PC-9 (cell line): ENCODE results near the gene NPTX1. TPM values are rescaled to one million over a fixed set of nuclear protein-coding genes. Genes with fewer than 3 reads are reported as not detected.

Experiments used
- BruUV-seq: library from RNA; stranded (reverse); fragments of 400-500 nt; replicated peaks from 2 replicates; lab custom pipeline; 2021; lab: Mats Ljungman, UMichigan
- CTCF ChIA-PET: fragments of 300-600 bp; sonication (Branson Sonifier 250); formaldehyde crosslinking; loops from one replicate; lab custom pipeline; 2022; ENCODE audit warnings: antibody characterized with exemption; lab: Charles Lee
- POLR2A ChIA-PET: fragments of 300-600 bp; sonication (Branson Sonifier 250); formaldehyde crosslinking; loops from one replicate; lab custom pipeline; 2022; ENCODE audit warnings: antibody characterized with exemption; ENCODE audit not compliant: unreplicated experiment; lab: Charles Lee
- DNase-seq, 2 experiments: peaks; one replicate each; pipeline versions ENCODE4 v3.0.0 to v3.0.0-alpha.2; 2015 to 2022; ENCODE audit warnings: mixed read lengths in 1 of 2
- H2AFZ ChIP-seq: fragments of 200-600 bp; sonication (generic); 2 replicates; pipeline ENCODE4 v1.8.1; 2017; ENCODE audit warnings: antibody characterized with exemption
- H3F3A ChIP-seq: fragments of 200-600 bp; sonication (generic); 2 replicates; pipeline ENCODE4 v1.8.1; 2017; ENCODE audit warnings: antibody characterized with exemption, mild to moderate bottlenecking, low read depth; ENCODE audit not compliant: insufficient read depth
- H3K27ac ChIP-seq: fragments of 200-600 bp; sonication (generic); 2 replicates; pipeline ENCODE4 v1.6.1; 2016; ENCODE audit warnings: mixed run types
- H3K27me3 ChIP-seq: fragments of 200-600 bp; sonication (generic); 2 replicates; pipeline ENCODE4 v1.6.1; 2016; ENCODE audit warnings: low read depth, mixed run types; ENCODE audit not compliant: insufficient read depth
- H3K36me3 ChIP-seq: fragments of 200-600 bp; sonication (generic); 2 replicates; pipeline ENCODE4 v1.6.1; 2016; ENCODE audit warnings: low read depth, mixed run types
- H3K4me1 ChIP-seq: fragments of 200-600 bp; sonication (generic); replicated peaks from 2 replicates; pipeline ENCODE4 v1.6.1; 2016; ENCODE audit warnings: mixed run types; ENCODE audit not compliant: insufficient read depth
- H3K4me2 ChIP-seq: fragments of 200-600 bp; sonication (generic); 2 replicates; pipeline ENCODE4 v1.6.1; 2017; ENCODE audit warnings: mixed run types
- H3K4me3 ChIP-seq: fragments of 200-600 bp; sonication (generic); 2 replicates; pipeline ENCODE4 v1.6.1; 2016; ENCODE audit warnings: mixed run types
- H3K79me2 ChIP-seq: fragments of 200-600 bp; sonication (generic); 2 replicates; pipeline ENCODE4 v1.6.1; 2017; ENCODE audit warnings: low read depth, mixed run types
- H3K9me2 ChIP-seq: fragments of 200-600 bp; sonication (generic); 2 replicates; pipeline ENCODE4 v1.8.1; 2017; ENCODE audit warnings: mild to moderate bottlenecking; ENCODE audit not compliant: insufficient read depth
- H3K9me3 ChIP-seq: fragments of 200-600 bp; sonication (generic); 2 replicates; pipeline ENCODE4 v1.8.1; 2016; ENCODE audit warnings: low read depth; ENCODE audit not compliant: insufficient read depth
- H4K20me1 ChIP-seq: fragments of 200-600 bp; sonication (generic); 2 replicates; pipeline ENCODE4 v1.8.1; 2017; ENCODE audit not compliant: insufficient read depth
- CTCF ChIP-seq: fragments of 200-600 bp; sonication (generic); conservative IDR thresholded peaks from 2 replicates; pipeline ENCODE4 v1.6.1; 2017; ENCODE audit warnings: mixed run types, antibody characterized with exemption, mild to moderate bottlenecking, moderate library complexity
- EZH2 ChIP-seq: fragments of 200-600 bp; sonication (generic); IDR thresholded peaks from 2 replicates; pipeline ENCODE4 v1.8.0; 2017; ENCODE audit warnings: antibody characterized with exemption, low read depth
- intact Hi-C: fragments of 100-400 bp; cut with micrococcal nuclease; formaldehyde crosslinking; loops from one replicate; pipeline ENCODE4 v1.10.0; 2022; ENCODE audit not compliant: unreplicated experiment
- total RNA-seq: library from RNA; stranded (reverse); gene quantifications from 2 replicates; pipeline ENCODE4 v1.2.3, GENCODE V29; 2021

NPTX1 gene
- total RNA-seq, 1 experiment from 2014 or later = 6.9 TPM

DNA sequence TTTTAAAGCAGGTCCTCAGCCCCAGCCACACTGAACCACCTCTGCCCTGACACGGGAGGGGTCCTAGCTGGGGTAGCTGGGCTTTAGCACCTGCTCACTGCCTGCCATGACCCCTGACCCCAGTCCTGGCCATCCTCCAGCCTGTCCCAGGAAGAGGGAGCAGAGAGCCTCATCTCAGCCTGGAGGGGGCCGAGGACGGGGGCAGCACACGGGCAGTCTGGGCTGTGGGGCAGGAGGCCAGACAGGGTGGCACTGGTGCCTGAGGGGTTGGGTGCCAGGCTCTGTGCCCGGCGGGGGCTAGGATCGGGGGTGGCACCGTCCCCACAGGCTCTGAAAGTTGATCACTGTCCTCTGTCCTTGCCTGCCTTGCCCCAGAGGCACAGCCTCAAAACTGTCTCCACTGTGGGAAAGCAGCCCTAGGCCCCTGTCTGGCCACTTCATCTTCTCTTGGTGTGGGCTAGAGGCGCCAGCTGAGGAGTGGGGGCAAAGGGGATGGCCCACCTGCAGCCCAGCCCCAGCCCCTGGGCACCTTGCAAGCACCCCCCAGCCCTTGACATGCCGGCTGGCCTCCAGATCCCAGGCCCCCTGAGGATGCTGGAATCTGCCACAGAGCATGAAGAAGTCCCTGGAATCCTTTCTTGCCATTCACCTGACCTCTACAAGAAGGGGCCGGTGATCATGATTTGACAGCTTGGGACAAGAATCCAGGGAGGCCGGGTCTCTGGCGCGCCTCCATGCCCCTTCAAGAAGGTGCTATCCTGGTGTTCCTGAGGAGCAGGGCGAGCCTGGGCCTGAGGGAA lies 45.8 kb downstream of the NPTX1 start:
- TF ChIP-seq EZH2 (no peak), CTCF (no peak)
- no peaks in the 10 kb centered on the region for H3F3A ChIP-seq
- H3K4me3 ChIP-seq = no peak overlapping the region
- H3K36me3 ChIP-seq = no peaks in the 10 kb centered on the region
- H3K27me3 ChIP-seq = no peaks in the 10 kb centered on the region
- no peak overlapping the region for H2AFZ ChIP-seq
- no TSS peak for BruUV-seq
- POLR2A ChIA-PET = no interaction called here
- no peaks in the 10 kb centered on the region for H3K9me2 ChIP-seq
- H4K20me1 ChIP-seq = no peaks in the 10 kb centered on the region
- no peak overlapping the region for H3K4me2 ChIP-seq
- H3K27ac ChIP-seq = no peak overlapping the region
- H3K79me2 ChIP-seq = no peaks in the 10 kb centered on the region
- intact Hi-C loops = no loop called here
- DNase-seq = no peak
- no peaks in the 10 kb centered on the region for H3K9me3 ChIP-seq
- H3K4me1 ChIP-seq = no peaks in the 10 kb centered on the region
- CTCF ChIA-PET = interaction anchor here (0.6 kb wide), 1 partner anchor 43 kb away, joined by 3 read pairs; no protein-coding TSS in a partner anchor

GRCh38 chr17:80429356-80430275 lies 46.8 kb downstream of the NPTX1 start:
- no peaks in the 10 kb centered on the region for H3K79me2 ChIP-seq
- intact Hi-C loops = loop anchor here (5.0 kb wide), 1 partner anchor 553 kb away; no protein-coding TSS in a partner anchor
- no peaks in the 10 kb centered on the region for H3K4me1 ChIP-seq
- no peak for TF ChIP-seq CTCF
- TF ChIP-seq EZH2 = no peak
- no peak overlapping the region for H3K4me2 ChIP-seq
- ChIA-PET CTCF (interaction anchor here (0.6 kb wide), 1 partner anchor 44 kb away, joined by 3 read pairs; no protein-coding TSS in a partner anchor), POLR2A (no interaction called here)
- no peak overlapping the region for H2AFZ ChIP-seq
- H3K4me3 ChIP-seq = no peak overlapping the region
- no peaks in the 10 kb centered on the region for H3K27me3 ChIP-seq
- H3K9me3 ChIP-seq = no peaks in the 10 kb centered on the region
- DNase-seq = no peak
- H4K20me1 ChIP-seq = no peaks in the 10 kb centered on the region
- no TSS peak for BruUV-seq
- no peaks in the 10 kb centered on the region for H3F3A ChIP-seq
- H3K36me3 ChIP-seq = no peaks in the 10 kb centered on the region
- no peak overlapping the region for H3K27ac ChIP-seq
- no peaks in the 10 kb centered on the region for H3K9me2 ChIP-seq

- no TSS peak for BruUV-seq
- Histone ChIP-seq H3F3A (no peaks in the 10 kb centered on the region), H2AFZ (no peak overlapping the region), H3K79me2 (no peaks in the 10 kb centered on the region), H3K36me3 (no peaks in the 10 kb centered on the region), H3K4me2 (no peak overlapping the region), H3K27ac (no peak overlapping the region), H3K9me2 (no peaks in the 10 kb centered on the region), H3K9me3 (no peaks in the 10 kb centered on the region), H3K27me3 (no peaks in the 10 kb centered on the region), H3K4me3 (no peak overlapping the region), H4K20me1 (no peaks in the 10 kb centered on the region), H3K4me1 (no peaks in the 10 kb centered on the region)
- ChIA-PET POLR2A (no interaction called here), CTCF (no interaction called here)
- DNase-seq = no peak
- intact Hi-C loops = loop anchor here (5.0 kb wide), 1 partner anchor 554 kb away; no protein-coding TSS in a partner anchor
- no peak for TF ChIP-seq EZH2
- TF ChIP-seq CTCF = no peak
Measured at GRCh38 chr17:80428796-80429195, 47.6 kb downstream of the NPTX1 start.
